Measurements from ENCODE around the gene KIF2C. TPM values are rescaled to one million over a fixed set of nuclear protein-coding genes. Genes with fewer than 3 reads are reported as not detected.
A peak's percentile ranks its signal among the peaks of the same experiment; 100 is the strongest.

Gene KIF2C
- polyA plus RNA-seq, 1 of the 3 experiments (the other 2 are of a cell fraction): 20.7 TPM

DNA sequence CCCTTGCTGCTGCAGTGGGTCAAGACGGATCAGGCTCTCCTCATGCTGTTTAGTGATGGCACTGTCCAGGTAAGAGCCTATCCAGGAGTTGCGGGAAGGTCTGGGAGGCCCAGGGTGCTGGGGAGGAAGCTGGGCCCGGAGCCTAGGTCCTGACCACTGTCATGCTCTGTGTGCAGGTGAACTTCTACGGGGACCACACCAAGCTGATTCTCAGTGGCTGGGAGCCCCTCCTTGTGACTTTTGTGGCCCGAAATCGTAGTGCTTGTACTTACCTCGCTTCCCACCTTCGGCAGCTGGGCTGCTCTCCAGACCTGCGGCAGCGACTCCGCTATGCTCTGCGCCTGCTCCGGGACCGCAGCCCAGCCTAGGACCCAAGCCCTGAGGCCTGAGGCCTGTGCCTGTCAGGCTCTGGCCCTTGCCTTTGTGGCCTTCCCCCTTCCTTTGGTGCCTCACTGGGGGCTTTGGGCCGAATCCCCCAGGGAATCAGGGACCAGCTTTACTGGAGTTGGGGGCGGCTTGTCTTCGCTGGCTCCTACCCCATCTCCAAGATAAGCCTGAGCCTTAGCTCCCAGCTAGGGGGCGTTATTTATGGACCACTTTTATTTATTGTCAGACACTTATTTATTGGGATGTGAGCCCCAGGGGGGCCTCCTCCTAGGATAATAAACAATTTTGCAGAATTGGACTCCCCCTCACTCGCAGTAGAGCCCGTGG, 65.8 kb downstream of the KIF2C start:
- peaks cover 43 to 57% of the 10 kb centered on the region in 2 experiments for H3K36me3 ChIP-seq (replicated peaks in 1 of 2; ENCODE audit: control insufficient read depth in 1 of 2, insufficient read depth in 2 of 2, low read length in 1 of 2)
- peaks cover 79% of the 10 kb centered on the region for H3K79me2 ChIP-seq (ENCODE audit: insufficient read depth)
- peak overlapping the region in 1 of 2 experiments; percentile 100; a peak in 2 of 4 replicates for H3K27ac ChIP-seq (ENCODE audit: low read depth in 2 of 2, low read length in 1 of 2)

DNA sequence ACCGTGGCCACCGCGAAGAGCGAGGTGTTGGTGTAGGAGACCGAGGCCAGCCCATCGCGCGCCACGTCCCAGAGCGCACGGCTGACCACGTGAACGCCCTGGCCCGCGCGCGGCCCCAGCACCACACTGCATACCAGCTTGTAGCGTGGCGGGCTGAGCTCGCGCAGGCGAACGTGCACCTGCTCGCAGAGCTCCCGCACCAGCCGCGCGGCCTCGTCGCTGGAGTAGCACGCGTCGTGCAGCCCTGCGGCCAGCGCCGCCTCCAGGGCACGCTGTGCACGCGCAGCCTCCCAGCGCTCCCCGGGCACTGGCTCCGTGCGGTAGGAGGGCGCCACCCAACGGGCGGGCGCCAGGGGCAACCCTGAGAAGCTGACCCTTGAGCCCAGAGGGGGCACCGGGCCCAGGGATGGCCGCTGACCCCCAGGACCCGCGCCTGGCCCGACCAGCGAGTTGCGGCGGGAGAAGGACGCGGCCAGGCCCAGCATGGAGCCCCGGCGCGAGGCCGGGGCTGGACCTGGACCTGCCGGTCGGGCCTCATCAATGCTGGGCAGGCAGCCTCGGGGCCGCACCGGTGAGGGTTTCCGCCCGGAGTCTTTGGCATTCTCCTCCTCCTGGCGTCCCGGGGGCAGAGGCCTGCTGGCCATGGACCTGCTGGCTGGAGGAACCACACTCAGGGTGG, 66.5 kb downstream of the KIF2C start:
- Histone ChIP-seq H3K36me3 (replicated peaks in 1 of 2; ENCODE audit: control insufficient read depth in 1 of 2, insufficient read depth in 2 of 2, low read length in 1 of 2) (peaks cover 43 to 57% of the 10 kb centered on the region in 2 experiments), H3K9me2 (no peaks in the 10 kb centered on the region), H3K4me2 (peak overlapping the region; percentile 57), H3K4me1 (ENCODE audit: control insufficient read depth in 1 of 2, insufficient read depth in 2 of 2, low read depth in 1 of 2, low read length in 1 of 2) (peaks cover 57 to 72% of the 10 kb centered on the region in 2 experiments; a peak in 3 of 4 replicates), H2AFZ (ENCODE audit: low read depth) (no peak overlapping the region), H3K4me3 (ENCODE audit: low read depth in 2 of 2, low read length in 1 of 2) (0 out of 4 replicates have a peak overlapping the region, but pooled peaks of 1 of the 2 experiments have one; percentile 1), H4K20me1 (ENCODE audit: insufficient read depth) (peaks cover 25% of the 10 kb centered on the region), H3K27ac (ENCODE audit: low read depth in 2 of 2, low read length in 1 of 2) (peak overlapping the region; percentile 94 to 100), H3K27me3 (ENCODE audit: insufficient read depth) (no peaks in the 10 kb centered on the region), H3F3A (replicated peaks; ENCODE audit: insufficient read depth) (peaks cover 68% of the 10 kb centered on the region), H3K9me3 (no peaks in the 10 kb centered on the region), H3K9ac (peak overlapping the region; percentile 94), H3K79me2 (ENCODE audit: insufficient read depth) (peaks cover 75% of the 10 kb centered on the region)
- WGBS (ENCODE audit: low lambda C conversion rate): 94% methylated on average over 7 of the region's 70 CpGs
- TF ChIP-seq, protein P1, sequence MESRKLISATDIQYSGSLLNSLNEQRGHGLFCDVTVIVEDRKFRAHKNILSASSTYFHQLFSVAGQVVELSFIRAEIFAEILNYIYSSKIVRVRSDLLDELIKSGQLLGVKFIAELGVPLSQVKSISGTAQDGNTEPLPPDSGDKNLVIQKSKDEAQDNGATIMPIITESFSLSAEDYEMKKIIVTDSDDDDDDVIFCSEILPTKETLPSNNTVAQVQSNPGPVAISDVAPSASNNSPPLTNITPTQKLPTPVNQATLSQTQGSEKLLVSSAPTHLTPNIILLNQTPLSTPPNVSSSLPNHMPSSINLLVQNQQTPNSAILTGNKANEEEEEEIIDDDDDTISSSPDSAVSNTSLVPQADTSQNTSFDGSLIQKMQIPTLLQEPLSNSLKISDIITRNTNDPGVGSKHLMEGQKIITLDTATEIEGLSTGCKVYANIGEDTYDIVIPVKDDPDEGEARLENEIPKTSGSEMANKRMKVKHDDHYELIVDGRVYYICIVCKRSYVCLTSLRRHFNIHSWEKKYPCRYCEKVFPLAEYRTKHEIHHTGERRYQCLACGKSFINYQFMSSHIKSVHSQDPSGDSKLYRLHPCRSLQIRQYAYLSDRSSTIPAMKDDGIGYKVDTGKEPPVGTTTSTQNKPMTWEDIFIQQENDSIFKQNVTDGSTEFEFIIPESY (IDR thresholded peaks at IDR 0.05; ENCODE audit: borderline replicate concordance, low read depth): no peak
- TF ChIP-seq, protein P2, sequence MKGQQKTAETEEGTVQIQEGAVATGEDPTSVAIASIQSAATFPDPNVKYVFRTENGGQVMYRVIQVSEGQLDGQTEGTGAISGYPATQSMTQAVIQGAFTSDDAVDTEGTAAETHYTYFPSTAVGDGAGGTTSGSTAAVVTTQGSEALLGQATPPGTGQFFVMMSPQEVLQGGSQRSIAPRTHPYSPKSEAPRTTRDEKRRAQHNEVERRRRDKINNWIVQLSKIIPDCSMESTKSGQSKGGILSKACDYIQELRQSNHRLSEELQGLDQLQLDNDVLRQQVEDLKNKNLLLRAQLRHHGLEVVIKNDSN (IDR thresholded peaks at IDR 0.05; ENCODE audit: borderline replicate concordance, low read depth): no peak
- CTCF ChIA-PET: no interaction called here
- DNase-seq: peak; percentile 31
- POLR2A ChIA-PET: interaction anchor here (3.2 kb wide), 1 partner anchor 12 kb away, joined by 15 read pairs; no protein-coding TSS in a partner anchor

More for the DNA sequence above, 65.8 kb downstream of the KIF2C start:
- Histone ChIP-seq H3K27me3 (ENCODE audit: insufficient read depth) (no peaks in the 10 kb centered on the region), H3F3A (replicated peaks; ENCODE audit: insufficient read depth) (peaks cover 61% of the 10 kb centered on the region), H3K9me2 (no peaks in the 10 kb centered on the region), H4K20me1 (ENCODE audit: insufficient read depth) (peaks cover 32% of the 10 kb centered on the region), H3K4me2 (peak overlapping the region; percentile 98; the same call in 1 of the 2 replicates), H3K4me1 (ENCODE audit: control insufficient read depth in 1 of 2, insufficient read depth in 2 of 2, low read depth in 1 of 2, low read length in 1 of 2) (peaks cover 56 to 65% of the 10 kb centered on the region in 2 experiments; a peak in 3 of 4 replicates), H3K9me3 (no peaks in the 10 kb centered on the region), H3K9ac (peak overlapping the region; percentile 94; the same call in 1 of the 2 replicates), H3K4me3 (ENCODE audit: low read depth in 2 of 2, low read length in 1 of 2) (no peak overlapping the region), H2AFZ (ENCODE audit: low read depth) (no peak overlapping the region)
- TF ChIP-seq RFX5 (IDR thresholded peaks at IDR 0.05; ENCODE audit: low read length): no peak
- TF ChIP-seq TEAD4 (IDR thresholded peaks at IDR 0.05; ENCODE audit: borderline replicate concordance, insufficient read depth): no peak
- no peak for TF ChIP-seq YY1 (IDR thresholded peaks at IDR 0.05; ENCODE audit: low read depth)
- no peak for TF ChIP-seq FOXJ3 (CRISPR knock-in tag; IDR thresholded peaks at IDR 0.05)
- TF ChIP-seq, protein P3, sequence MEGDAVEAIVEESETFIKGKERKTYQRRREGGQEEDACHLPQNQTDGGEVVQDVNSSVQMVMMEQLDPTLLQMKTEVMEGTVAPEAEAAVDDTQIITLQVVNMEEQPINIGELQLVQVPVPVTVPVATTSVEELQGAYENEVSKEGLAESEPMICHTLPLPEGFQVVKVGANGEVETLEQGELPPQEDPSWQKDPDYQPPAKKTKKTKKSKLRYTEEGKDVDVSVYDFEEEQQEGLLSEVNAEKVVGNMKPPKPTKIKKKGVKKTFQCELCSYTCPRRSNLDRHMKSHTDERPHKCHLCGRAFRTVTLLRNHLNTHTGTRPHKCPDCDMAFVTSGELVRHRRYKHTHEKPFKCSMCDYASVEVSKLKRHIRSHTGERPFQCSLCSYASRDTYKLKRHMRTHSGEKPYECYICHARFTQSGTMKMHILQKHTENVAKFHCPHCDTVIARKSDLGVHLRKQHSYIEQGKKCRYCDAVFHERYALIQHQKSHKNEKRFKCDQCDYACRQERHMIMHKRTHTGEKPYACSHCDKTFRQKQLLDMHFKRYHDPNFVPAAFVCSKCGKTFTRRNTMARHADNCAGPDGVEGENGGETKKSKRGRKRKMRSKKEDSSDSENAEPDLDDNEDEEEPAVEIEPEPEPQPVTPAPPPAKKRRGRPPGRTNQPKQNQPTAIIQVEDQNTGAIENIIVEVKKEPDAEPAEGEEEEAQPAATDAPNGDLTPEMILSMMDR (IDR thresholded peaks at IDR 0.05): peak; percentile 29
- no peak for TF ChIP-seq EZH2phosphoT487 (IDR thresholded peaks at IDR 0.05; ENCODE audit: borderline replicate concordance, low read depth)
- no peak for TF ChIP-seq ELF1 (IDR thresholded peaks at IDR 0.05)
- TF ChIP-seq GABPA (IDR thresholded peaks at IDR 0.05; ENCODE audit: low read depth): no peak
- ChIA-PET CTCF (no interaction called here), POLR2A (no interaction called here)
- no peak for DNase-seq
- WGBS (ENCODE audit: low lambda C conversion rate): 93% methylated on average over 17 of the region's 20 CpGs
